Brain pericyte (primary cell): ENCODE measurements around the gene PCSK6.
"Not testable (repeated sequence)": the region's sequence is repeated elsewhere in the genome, so short reads cannot be mapped to it uniquely, and the experiment has no call there.

Source experiments
- DNase-seq: peaks from one replicate; pipeline ENCODE4 v3.0.0-alpha.2; 2012; ENCODE audit warnings: low read depth, low spot score

PCSK6 gene

DNA sequence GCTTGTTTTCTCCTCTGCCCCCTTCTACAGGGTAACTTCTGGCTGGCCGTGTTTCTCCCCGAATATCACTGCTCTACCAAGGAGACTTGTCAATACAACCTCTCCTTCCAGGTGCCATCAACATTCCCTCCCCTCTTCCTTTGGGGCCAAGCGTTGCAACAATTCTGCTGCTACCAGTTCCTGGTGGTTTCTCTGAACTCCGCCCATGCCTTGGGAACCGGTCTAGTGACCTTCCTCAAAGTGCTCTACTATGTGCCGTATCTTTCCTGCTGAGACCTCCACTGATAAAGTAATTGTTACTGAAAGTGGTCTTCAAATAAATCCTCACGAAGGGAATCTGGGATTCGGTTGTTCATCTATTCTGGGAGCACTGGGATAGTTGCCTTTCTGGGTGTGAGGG, 26.2 kb downstream of the PCSK6 start:
- no peak for DNase-seq

DNA sequence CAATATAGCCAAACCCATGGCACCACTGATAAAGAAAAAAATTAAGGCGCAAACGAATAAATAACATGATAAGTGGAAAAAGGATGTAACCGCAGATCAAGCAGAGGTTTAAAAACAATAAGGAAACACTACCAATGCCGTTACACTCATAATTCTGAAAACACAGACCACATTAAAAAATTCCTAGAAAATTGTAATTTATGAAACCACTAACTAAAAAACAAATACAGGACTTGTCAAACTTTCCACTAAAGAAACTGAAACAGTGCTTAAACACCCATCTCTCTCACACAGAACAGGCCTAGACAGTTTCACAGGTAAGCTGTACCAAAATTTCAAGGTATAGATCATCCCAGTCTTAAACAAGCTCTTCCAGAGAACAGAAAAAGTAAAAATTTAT, 28.4 kb downstream of the PCSK6 start:
- DNase-seq, result no peak

DNA sequence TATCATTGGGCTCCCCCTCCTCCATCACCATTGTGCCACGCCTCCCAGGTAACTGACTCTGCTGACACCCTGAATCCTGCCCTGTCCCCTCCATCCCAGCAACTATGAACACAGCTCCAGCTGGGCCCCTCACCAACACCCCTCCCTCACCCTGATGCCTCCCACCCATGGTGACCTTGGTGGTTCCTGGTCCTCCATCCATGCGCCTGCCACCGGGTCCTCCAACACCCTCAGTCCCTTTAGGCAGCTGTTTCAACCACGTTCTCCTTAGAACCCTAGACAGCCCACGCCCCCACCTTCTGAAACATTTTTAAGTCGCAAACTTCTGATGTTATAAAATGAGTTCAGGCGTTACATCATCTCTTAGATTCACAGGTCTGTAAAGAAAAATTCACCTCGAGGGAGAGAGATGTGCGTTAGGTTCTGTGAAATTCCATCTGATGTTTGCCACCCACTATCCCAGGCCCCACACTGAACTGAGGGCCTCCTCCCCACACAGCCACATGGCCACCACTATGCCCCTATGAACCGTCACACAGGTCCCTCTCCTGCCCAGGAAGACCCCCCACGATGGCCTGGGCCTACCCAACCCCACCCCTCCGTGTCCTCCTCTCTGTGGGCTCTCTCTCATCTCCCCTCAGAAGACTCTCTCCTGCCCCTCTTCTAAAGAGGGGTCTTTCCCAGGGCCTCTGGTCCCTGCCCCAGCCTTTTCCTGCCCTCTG, 29.8 kb downstream of the PCSK6 start:
- no peak for DNase-seq

DNA sequence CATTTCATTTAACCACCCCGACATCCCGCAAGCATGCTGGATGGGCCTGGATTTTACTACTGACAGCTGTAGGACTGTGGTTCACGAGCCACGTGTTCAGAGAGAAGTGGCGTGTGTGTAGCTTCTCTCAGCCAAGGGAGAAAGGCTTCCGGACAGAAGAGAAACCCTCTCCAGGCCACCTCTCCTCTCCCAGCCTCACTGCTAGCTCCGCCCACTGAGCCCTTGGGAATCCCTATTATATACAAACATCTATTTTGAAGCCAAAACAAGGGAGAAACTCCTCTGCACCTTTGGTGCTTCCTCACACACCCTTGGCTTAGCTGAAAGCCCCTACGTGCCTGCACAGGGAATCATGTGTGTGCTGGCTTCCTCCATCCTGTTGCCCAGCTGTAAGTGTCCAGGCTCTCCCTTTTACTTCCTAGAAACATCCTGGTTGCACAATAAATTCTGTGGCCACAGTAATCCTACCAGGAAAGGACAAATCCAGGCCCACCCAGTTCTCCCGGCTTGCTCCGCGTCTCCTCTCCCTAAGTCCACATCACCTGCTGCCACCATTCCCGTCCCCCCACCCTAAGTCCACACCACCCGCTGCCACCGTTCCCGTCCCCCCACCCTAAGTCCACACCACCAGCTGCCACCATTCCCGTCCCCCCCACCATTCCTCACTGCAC, 30.5 kb downstream of the PCSK6 start:
- no peak for DNase-seq

DNA sequence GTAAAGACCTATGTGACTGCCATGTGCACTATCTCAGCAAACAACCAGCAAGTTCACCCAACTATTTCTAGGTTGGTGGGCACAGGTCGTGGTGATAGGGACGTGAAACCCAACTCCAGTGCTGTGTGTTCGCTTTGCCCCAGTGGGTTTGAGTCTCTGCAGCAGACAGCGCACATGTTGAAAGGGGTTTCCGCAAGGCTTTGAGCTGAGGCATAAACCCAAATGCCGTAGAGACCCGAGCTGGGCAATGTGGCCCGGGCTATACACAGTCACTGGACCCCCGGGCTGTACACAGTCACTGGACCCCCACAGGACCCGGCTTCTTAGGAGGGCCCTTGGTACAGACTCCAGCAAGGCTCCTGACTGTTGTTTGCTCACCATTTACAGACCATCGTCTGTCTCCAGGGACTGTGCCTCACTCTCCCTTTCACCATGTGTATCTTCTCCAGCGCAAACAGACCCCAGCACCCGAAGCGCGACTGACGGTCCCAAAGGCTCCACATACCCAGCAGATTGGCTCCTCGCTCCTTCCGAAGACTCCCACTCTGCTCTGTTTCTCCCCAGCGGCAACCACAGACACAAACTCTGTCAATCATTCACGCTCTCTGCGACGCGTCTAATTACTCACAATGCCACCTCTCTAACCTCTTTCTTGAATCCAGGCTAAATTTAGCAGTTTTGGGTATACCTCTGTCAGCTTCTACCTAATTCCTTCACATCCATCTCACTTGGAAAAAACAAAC, 31.2 kb downstream of the PCSK6 start:
- DNase-seq, result no peak

DNA sequence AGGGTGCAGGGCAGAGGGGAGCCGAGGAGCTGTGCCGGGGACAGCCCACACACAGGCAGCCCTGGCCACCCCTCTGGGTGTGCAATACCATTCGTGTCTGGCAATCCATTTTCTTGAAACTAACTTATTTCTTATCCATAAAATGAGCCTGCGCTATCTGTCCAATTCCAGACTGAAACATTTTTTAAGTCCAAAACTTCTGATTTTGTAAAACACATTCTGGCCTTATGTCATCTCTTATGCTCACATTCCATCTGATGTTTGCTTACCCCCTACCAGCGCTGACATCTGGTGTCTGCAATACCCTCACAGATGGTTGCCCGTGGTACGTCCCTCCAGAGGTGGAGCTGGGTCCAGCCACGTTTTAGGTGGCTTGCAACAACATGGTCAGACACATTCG, 31.8 kb downstream of the PCSK6 start:
- no peak for DNase-seq

DNA sequence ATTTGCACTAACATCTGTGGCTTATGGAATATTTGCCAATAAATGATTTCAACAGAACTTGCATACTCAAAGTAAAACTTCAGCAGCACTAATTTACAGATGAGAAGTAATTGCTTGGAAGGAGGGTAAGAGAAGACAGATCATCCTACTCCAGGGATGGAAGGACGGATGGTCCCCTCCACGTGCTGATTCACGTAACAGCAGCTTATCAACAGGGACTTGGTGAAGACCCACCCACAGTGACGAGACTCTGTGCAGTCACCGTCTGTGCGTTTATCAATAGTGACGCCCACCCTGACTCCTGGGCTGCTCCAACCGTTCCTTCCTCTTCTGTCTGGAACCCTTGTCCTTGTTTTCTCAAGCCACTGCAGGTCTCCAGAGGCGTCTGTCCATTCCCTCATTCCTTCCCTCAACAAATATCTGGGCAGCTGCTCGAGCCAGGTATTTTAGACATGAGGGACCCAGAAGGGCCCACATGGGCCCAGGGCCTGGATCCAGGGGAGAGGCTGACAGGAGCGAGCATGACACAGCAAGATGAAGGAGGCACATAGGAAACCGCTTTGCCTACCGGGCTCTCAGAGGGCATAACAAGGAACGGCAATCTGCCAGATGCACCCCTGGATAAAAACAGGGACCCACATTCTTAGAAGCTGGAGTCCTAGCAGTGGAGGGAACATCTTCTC, 33.3 kb downstream of the PCSK6 start:
- no peak for DNase-seq

DNA sequence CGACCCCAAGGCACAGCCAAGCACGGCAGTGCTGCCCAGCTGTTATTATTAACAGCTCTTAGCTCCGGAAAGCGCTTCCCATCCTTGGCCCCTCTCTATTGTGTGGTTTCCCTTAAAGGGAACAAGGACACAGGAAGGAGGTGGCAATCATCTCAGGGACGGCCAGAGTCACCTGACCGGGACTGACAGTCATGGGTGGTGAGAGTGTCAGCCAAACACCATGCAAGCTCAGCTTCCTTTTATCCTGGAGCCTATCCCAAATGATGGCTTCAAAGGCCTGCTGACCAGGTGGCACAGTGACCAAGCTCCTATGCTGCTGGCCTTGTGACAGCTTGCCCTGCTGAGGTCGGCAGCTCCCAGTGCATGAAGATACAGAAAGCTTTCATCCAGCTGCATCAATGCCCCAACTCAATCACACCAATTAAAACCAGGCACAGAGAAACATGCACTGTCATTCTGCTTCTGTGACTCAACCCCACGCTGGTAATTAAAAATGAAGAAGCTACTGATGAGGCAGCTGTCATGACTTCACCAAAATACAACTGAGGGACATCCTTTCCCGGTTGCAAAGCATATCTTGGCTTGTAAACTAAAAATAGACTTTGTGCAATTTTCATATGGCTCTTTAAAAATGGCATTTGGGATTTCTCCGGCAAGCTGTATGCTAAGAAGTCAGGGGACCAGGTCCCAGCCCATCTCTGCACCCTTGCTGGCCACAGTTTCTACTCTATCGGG, 34.0 kb downstream of the PCSK6 start:
- no peak for DNase-seq

DNA sequence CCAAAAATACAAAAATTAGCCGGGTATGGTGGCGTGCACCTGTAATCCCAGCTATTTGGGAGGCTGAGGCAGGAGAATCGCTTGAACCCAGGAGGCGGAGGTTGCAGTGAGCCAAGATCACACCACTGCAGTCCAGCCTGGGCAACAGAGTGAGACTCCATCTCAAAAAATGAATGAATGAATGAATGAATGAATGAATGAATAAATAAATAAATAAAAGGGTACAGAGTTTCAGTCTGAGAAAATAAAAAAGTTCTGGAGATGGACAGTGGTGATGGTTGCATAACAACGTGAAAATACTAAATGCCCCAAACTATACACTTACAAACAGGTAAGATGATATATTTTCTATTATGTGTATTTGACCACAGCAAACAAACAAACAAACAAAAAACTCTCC, 34.7 kb downstream of the PCSK6 start:
- not testable (repeated sequence) for DNase-seq

DNA sequence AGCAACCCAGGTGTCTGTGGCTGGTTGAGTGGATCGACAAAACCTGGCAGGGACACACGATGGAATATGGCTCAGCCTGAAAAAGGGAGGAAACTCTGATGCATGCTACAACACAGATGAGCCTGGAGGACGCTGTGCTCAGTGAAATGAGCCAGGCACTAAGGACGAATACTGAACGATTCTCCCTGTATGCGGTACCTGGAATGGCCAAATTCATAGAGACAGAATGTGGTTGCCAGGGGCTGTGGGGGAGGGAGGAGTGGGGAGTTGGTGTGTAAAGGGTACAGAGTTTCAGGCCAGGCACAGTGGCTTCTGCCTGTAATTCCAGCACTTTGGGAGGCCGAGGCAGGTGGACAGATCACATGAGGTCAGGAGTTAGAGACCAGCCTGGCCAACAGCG, 35.1 kb downstream of the PCSK6 start:
- no peak for DNase-seq

DNA sequence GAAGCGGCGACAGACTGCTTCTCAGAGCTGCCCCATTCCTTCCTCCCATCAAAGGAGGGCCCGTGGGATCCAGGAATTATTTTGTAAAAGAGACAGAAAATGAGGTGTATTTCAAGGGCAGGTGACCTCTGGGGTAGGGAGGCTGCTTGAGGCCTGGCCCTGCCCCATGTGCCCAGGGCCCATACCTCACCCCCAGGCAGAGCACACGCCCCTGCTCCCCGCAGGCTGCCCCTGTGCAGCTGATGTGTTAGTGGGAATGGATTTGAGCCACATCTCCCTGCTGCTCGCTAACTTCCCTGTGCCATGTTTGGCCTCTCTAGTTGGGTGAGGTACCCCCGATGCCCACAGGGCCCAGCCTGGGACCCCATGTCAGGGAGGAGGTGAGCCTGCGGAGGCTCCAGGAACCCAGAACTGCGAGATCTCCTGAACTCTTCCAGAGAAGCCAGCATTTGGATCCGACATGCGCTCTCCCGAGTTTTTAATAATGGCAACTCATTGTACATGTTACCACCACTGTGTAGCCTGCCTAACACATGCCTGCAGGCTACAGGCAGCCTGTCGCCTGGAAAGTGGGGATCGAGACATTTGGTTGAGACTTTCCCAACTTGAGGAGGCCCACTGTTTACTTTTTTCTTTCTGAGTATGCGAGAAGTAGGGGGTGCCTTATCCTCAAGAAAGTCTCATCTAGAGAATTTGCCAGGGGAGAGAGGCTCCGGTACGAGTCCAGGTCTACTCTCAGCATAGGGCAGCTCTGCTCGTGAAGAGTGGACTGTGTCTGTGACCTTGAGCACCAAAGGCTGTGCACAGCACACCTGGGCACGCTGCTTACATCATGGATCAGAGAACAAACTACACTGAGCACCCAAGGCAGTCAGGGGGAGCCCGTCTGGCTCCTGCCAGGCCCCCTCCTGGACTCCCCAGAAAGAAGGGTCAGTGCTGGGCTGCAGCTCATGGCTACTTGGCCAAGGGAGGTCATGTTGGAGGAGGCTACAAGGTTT, 36.1 kb downstream of the PCSK6 start:
- no peak for DNase-seq

DNA sequence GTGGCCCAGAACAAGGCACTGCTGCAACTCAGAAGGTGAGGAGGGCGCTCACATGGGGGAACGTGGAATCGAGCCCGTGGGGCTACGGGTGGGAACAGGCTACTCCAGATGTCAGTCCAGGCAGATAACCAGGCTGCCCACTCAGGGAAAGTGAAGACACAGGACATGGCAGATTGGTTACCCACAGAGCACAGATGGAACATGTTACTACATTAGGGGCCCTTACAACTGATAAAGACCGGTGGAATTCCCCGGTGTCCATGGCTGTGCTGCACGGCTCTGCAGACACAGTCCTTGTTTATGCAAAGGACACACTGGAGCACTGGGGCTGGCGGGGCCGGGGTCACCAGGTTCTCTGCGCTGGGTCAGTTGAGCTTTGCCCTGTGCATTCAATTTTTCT, 36.9 kb downstream of the PCSK6 start:
- DNase-seq, result no peak

DNA sequence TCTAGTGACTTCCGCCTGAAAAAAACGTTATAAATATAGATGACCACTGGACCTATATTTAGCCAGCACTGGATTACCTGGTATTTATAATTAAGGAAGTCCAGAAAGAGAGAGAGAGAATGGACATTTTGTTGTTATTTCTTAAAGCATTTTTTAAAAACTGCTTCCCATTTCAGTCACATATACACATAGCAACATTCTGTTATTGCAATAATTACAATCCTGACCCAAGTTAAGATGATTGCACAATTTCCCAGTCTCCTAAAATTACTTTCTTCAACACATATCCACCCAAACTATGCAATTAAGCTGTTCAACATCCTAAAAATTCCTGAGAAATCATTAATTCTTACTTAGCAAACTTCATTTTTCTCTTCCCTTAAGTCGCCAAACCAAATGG, 37.7 kb downstream of the PCSK6 start:
- no peak for DNase-seq

DNA sequence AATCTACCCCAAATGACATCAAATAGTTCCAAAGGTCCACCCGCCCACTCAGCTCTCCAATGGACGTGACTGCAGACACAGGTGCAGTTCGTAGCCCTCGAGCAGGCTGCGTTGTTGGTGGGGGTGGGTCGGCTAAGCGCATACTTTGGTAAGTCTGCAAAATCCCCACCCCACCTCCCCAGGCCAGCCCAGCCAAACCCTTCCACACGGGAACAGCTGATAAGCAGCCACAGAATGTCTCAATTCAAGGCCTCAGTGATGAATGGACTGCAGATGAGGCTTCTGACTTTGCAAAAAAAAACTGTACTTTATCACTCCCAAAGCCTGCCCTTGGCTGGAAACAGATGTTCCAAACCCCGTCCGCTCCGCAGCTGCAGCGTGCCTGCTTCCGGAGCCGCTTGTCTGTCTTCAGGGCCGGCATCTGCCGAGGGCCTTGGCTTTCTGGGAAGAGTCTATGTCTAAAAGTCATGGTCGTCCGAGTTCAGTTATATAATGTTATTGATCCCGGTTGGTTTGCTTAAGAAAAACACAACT, 38.2 kb downstream of the PCSK6 start:
- no peak for DNase-seq

DNA sequence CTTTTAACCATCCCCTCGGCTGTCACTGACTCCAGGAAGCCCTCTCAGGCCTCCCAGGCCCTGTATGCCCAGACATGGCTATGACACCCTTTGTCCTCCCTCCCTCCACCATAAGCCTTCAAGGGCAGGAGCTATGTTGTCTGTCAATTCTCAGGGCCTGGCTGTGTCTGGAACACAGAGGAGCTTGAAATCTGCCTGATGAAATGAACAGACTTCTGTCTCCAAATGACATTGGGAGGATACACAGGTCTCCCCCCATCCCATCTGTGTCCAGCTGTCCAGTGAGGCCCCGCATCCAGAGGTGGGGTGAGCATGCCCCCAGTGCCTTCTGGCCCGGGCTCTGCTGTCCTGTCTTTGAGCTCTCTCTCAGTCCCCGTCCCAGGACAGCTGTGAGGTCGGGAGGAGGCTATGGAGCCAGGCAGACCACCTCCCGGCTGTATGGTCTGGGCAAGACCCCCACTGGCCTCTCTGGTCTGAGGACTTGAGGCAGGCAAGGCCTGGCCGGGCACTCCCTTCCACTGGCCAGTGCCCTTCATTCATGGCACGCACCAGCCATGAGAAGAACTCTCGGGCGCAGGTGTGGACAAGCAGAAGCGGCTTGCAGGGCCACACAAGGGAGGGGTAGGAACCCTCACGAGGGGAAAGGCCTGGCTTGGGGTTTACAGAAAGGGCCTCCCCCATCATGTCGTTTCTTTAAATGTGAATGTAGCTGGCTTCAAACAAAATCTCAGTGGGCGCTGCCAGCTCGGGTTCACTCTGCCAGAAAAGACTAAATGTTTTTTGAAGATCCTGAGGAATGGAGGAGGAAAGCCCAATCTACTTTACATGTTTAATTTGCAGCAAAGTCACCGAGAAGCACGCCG, 38.9 kb downstream of the PCSK6 start:
- no peak for DNase-seq

DNA sequence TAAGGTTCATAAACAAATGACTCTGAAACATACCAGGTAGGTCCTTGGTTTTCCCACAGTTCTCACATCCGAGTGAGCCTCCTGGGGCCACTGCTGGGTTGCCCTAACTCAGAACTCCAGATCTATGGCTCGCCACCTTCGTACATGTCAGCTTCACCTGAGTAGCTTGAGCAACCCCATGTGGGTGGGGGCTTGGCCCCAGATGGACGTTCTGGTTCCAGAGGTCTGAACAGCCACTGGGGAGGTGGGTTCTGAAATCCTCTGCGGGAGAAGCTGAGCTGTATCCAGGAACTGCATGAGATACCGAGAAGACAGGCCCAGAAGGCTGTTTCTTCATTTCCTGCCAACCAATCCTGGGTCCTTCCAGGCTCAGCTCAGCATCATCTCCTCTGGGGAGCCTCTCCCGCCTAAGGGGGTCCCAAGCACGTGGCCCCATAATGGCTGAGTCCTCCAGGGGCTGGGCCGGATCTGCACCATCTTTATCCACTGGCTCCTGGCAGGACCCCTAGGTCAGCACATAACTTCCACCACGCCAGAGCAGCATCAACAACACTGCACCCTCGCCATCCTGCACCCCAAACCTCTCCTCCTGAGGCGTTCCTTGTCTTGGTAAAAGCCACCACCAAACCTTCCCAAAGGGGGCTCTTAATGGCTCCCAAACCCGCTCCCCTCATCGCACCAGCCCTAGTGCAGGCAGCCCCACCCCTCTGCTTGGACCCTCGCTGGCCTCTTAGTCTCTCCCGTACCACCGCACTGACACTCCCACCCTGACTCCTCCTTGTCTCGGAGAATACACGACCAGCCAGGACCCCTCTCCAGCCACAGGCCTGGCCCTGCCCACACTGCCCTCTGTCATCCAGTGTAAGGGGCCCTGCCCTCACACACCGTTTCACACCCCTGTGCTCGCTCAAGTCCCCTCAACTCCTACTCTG, 39.8 kb downstream of the PCSK6 start:
- DNase-seq, result no peak

DNA sequence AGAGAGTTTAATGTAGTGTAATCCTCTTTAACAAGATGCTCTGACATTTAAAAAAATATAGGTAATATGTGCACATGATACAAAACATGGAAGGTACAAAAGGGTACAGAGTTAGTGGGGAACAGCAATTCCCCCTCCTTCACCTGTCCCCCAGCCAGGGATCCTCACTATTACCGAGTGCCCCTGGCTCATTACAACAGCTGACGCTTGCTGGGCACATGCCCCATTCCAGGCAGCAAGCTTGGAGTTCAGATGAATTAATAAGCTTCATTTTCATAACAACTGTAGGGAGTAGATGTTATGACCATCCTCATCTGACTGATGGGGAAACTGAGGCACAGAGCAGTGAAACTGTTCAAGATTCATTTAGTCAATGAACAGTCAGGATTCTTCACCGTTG, 41.2 kb downstream of the PCSK6 start:
- no peak for DNase-seq

DNA sequence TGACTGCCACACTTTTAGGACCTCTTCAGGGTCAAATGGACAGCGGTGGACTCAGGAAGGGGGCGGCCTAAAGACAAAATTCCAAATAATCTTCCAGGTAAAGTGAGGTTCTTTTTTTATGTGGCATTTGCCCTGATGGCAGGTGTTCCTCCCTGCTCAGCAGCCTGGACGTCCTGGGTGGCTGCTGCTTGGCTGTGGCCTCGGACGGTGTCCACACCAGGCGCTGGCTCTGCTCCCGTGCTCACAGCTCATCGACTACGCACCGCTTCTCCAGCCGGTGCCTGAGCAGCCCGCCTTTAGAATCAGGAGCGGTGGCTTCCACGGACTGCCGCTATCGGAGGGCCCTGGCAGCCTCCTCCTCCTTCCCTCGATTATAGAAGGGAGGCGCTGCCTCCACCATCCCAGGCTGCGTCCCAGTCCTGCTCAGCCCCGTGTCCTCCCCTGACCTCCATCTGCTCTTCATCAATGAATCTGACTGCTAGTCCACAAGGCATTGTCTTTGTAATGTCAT, 41.9 kb downstream of the PCSK6 start:
- DNase-seq, result no peak
